Sigmoid colon (tissue), 7 donors: Measurements from ENCODE around the gene COPA. TPM values are rescaled to one million over a fixed set of nuclear protein-coding genes. Genes with fewer than 3 reads are reported as not detected.

ENCODE experiments used
- DNase-seq: peaks from one replicate; pipeline ENCODE4 v3.0.0-alpha.2; 2019
- H3K27ac ChIP-seq, 4 donors: fragments of 200-600 bp; sonication (generic); one replicate each; pipeline ENCODE4 v1.5.1; 2016 to 2019; ENCODE audit warnings: mild to moderate bottlenecking in 1 of 4
- H3K27me3 ChIP-seq, 3 donors: fragments of 200-600 bp; sonication (generic); one replicate each; pipeline ENCODE4 v1.5.1; 2019; ENCODE audit warnings: mild to moderate bottlenecking in 1 of 3
- H3K36me3 ChIP-seq, 4 donors: fragments of 200-600 bp; sonication (generic); one replicate each; pipeline ENCODE4 v1.5.1; 2016 to 2019
- H3K4me1 ChIP-seq, 4 donors: fragments of 200-600 bp; sonication (generic); one replicate each; pipeline ENCODE4 v1.5.1; 2017 to 2019
- H3K4me3 ChIP-seq, 4 donors: fragments of 200-600 bp; sonication (generic); one replicate each; pipeline ENCODE4 v1.5.1; 2017 to 2019; ENCODE audit warnings: mild to moderate bottlenecking in 2 of 4, moderate library complexity in 1 of 4
- H3K9me3 ChIP-seq, 4 donors: fragments of 200-600 bp in 3 of 4; sonication (generic) in 3 of 4; one replicate each; pipeline versions ENCODE4 v1.5.1 to v1.6.1; 2013 to 2019
- EP300 ChIP-seq, 4 donors: sonication (generic); formaldehyde crosslinking; IDR thresholded peaks; one replicate each; pipeline ENCODE4 v1.6.1; 2017; ENCODE audit warnings: antibody characterized with exemption in 4 of 4
- POLR2A ChIP-seq, 2 donors: fragments of 450-650 bp; IDR thresholded peaks; one replicate each; pipeline ENCODE4 v1.6.1; 2016; ENCODE audit warnings: antibody characterized with exemption in 2 of 2, mild to moderate bottlenecking in 2 of 2, moderate library complexity in 2 of 2
- POLR2AphosphoS5 ChIP-seq, 4 donors: sonication (generic); formaldehyde crosslinking; IDR thresholded peaks; one replicate each; pipeline ENCODE4 v1.6.1; 2017; ENCODE audit warnings: antibody characterized with exemption in 4 of 4
- WGBS, 2 donors: extraction: QIAGEN DNeasy Blood & Tissue Kit; methylation state at CpG; one replicate each; pipeline ENCODE4 v1.1.7; 2013; 5-methylcytosine and 5-hydroxymethylcytosine counted together
- intact Hi-C: fragments of 100-400 bp; cut with DNase I; formaldehyde crosslinking; loops from one replicate; pipeline ENCODE4 v1.15.1; 2023
- polyA plus RNA-seq, 3 donors: library from polyadenylated mRNA; stranded (reverse); fragments of 200-250 nt; gene quantifications; one replicate each; pipeline ENCODE4 v1.2.3, GENCODE V29; 2013
- total RNA-seq, 4 donors: library from RNA; depleted of rRNA; stranded (reverse); fragments of >200 nt; gene quantifications; one replicate each; pipeline ENCODE4 v1.1.0, GENCODE V29; 2016
- TF ChIP-seq, protein P1 (sequence below), 4 experiments: fragments of 450-650 bp in 3 of 4; fragments of 200-600 bp in 1 of 4; IDR thresholded peaks; one replicate each; pipeline ENCODE4 v1.5.1; 2016 to 2019; ENCODE audit warnings: antibody characterized with exemption in 4 of 4, mild to moderate bottlenecking in 3 of 4, moderate library complexity in 2 of 4
- donor health status: healthy with polysubstance abuse.
- donor health status: Bipolar disorder and iron deficiency.
- donor health status: healthy.

The COPA gene
- total and polyA plus RNA-seq, 7 donors: 62.5 to 117 (median 93.8) TPM

DNA sequence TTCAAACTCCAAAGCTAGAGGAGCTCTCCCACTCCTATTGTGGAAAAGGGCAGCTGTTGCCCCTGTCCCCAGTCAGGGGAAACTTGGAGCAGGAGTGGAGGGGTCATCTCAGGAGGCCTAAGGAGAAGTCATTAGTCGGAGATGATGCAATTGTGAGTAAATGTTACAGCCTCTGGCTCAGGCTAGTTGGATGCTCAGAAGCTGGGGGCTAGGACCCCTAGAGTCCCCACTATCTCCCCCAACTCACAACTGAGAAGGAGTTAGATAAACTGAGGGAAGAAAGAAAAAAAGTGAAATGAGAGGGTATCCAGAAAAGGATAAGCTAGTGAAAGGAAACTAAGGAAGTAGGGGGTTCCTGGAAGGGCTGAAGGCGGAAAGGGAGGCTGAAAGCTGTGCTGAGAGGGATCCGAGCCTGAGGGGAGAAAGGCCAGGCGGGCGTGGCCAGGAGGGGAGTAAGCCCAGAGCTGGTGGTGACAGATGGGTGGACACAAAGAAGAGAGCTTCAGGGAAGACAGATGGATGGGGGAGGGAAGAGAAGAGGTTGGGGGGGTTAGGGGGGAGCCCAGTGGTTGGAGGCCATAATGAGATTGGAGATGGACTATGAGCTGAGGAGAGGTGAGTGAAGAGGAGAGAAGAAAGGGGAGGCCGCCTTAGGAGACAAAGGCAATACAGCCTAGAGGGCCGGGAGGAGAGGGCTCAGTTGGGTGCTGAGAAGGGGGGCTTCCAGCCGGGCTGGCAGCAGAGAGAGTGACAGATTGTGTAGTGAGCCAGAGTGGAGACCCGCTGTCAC is 19.3 kb upstream of the COPA start:
- Histone ChIP-seq H3K4me3 (no peak overlapping the region), H3K27ac (no peak overlapping the region), H3K9me3 (no peaks in the 10 kb centered on the region), H3K4me1 (no peaks in the 10 kb centered on the region), H3K36me3 (peaks cover 0 to 29% (median 7%) of the 10 kb centered on the region in 4 donors), H3K27me3 (no peaks in the 10 kb centered on the region)
- WGBS, 2 donors: 83 to 84% methylated on average over 9 of the region's 9 CpGs
- intact Hi-C loops: no loop called here
- no peak for DNase-seq
- TF ChIP-seq POLR2AphosphoS5 (IDR thresholded peaks at IDR 0.05): no peak
- no peak for TF ChIP-seq POLR2A (IDR thresholded peaks at IDR 0.05)
- TF ChIP-seq EP300 (IDR thresholded peaks at IDR 0.05): no peak
- TF ChIP-seq, protein P1, sequence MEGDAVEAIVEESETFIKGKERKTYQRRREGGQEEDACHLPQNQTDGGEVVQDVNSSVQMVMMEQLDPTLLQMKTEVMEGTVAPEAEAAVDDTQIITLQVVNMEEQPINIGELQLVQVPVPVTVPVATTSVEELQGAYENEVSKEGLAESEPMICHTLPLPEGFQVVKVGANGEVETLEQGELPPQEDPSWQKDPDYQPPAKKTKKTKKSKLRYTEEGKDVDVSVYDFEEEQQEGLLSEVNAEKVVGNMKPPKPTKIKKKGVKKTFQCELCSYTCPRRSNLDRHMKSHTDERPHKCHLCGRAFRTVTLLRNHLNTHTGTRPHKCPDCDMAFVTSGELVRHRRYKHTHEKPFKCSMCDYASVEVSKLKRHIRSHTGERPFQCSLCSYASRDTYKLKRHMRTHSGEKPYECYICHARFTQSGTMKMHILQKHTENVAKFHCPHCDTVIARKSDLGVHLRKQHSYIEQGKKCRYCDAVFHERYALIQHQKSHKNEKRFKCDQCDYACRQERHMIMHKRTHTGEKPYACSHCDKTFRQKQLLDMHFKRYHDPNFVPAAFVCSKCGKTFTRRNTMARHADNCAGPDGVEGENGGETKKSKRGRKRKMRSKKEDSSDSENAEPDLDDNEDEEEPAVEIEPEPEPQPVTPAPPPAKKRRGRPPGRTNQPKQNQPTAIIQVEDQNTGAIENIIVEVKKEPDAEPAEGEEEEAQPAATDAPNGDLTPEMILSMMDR (IDR thresholded peaks at IDR 0.05): no peak

- DNase-seq: no peak
- intact Hi-C loops: no loop called here
- no peaks in the 10 kb centered on the region for H3K27me3 ChIP-seq
- WGBS, 2 donors: 80 to 95% methylated on average over 4 of the region's 4 CpGs
- no peak for TF ChIP-seq EP300 (IDR thresholded peaks at IDR 0.05)
- no peak for TF ChIP-seq POLR2AphosphoS5 (IDR thresholded peaks at IDR 0.05)
- TF ChIP-seq POLR2A (IDR thresholded peaks at IDR 0.05): no peak
- TF ChIP-seq, protein P1 (IDR thresholded peaks at IDR 0.05): no peak
- H3K4me1 ChIP-seq: no peaks in the 10 kb centered on the region
- no peak overlapping the region for H3K27ac ChIP-seq
- H3K4me3 ChIP-seq: no peak overlapping the region
- peaks cover 0 to 34% (median 12%) of the 10 kb centered on the region in 4 donors for H3K36me3 ChIP-seq
- H3K9me3 ChIP-seq: no peaks in the 10 kb centered on the region
Measured at GRCh38 chr1:160361814-160362167, 18.7 kb upstream of the COPA start.

DNA sequence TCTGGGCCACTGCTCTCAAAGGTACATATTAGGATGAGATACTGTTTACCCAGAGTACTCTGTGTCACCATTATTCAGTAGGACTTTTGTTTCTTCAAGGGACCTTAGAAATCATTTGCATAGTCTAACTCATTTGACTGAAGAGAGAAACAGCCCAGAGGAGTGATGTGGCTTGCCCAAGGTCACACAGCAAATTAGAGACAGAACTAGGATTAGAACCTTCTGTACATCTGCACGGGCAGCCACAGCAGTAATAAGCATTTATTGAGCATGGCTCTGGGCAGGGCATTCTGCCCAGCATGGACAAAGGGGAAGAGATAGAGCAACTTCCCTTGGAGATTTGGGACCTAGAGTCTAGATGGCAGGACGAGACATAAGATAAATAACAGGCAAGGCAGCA is 18.1 kb upstream of the COPA start:
- Histone ChIP-seq H3K4me3 (no peak overlapping the region), H3K4me1 (no peaks in the 10 kb centered on the region), H3K27me3 (no peaks in the 10 kb centered on the region), H3K27ac (no peak overlapping the region), H3K9me3 (no peaks in the 10 kb centered on the region), H3K36me3 (peaks cover 5 to 40% (median 17%) of the 10 kb centered on the region in 4 donors)
- TF ChIP-seq POLR2A (IDR thresholded peaks at IDR 0.05) (no peak), POLR2AphosphoS5 (IDR thresholded peaks at IDR 0.05) (no peak), EP300 (IDR thresholded peaks at IDR 0.05) (no peak)
- TF ChIP-seq, protein P1 (IDR thresholded peaks at IDR 0.05): no peak
- 62 to 87% methylated on average over 2 of the region's 2 CpGs for WGBS, 2 donors
- intact Hi-C loops: no loop called here
- no peak for DNase-seq

DNA sequence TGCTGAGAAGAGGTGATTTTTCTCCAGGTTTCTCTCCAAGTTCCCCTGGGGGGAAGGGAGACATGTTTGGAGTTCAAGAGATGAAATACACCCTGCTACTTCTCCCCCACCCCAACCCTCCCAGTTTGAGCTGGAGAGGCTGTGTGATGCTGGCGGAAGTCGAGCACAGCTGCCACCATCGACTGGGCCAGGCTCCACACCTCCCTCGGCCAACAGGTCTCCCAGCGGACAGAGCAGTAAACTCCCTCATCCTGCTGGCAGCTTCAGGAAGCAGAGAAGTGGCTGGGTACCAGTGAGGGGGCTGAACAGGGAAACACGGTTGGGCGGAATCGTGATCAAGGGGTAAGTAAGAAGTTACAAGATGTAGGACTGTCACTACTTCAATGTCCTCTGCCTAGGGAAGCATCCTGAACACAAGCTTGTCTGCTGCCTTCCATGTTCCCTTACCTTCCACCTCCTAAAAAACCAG is 17.2 kb upstream of the COPA start:
- DNase-seq: no peak
- Histone ChIP-seq H3K27ac (no peak overlapping the region), H3K9me3 (no peaks in the 10 kb centered on the region), H3K36me3 (peaks cover 14 to 50% (median 26%) of the 10 kb centered on the region in 4 donors), H3K27me3 (no peaks in the 10 kb centered on the region), H3K4me3 (no peak overlapping the region), H3K4me1 (no peaks in the 10 kb centered on the region)
- WGBS, 2 donors: 87 to 92% methylated on average over 8 of the region's 8 CpGs
- TF ChIP-seq, protein P1 (IDR thresholded peaks at IDR 0.05): no peak
- TF ChIP-seq POLR2AphosphoS5 (IDR thresholded peaks at IDR 0.05): no peak
- intact Hi-C loops: no loop called here
